HepG2 (cell line): ENCODE data around the gene RBMS2. TPM values are rescaled to one million over a fixed set of nuclear protein-coding genes. Genes with fewer than 3 reads are reported as not detected.

Experiments
- CBX5 ChIP-seq: sonication (generic); formaldehyde crosslinking; IDR thresholded peaks from 2 replicates; pipeline ENCODE4 v1.4.0; 2020; ENCODE audit warnings: missing genetic modification reagents, borderline replicate concordance
- EZH2 ChIP-seq: conservative IDR thresholded peaks from 2 replicates; pipeline ENCODE4 v1.6.1; 2012; ENCODE audit warnings: mild to moderate bottlenecking, low read depth, low read length, moderate library complexity
- MBNL3 ChIP-seq: fragments of 250-450 bp; sonication (Bioruptor Pico); conservative IDR thresholded peaks from 2 replicates; pipeline ENCODE4 v1.8.0; 2022; ENCODE audit warnings: mild to moderate bottlenecking, inconsistent platforms
- MTF2 ChIP-seq: sonication (generic); formaldehyde crosslinking; IDR thresholded peaks from 2 replicates; pipeline ENCODE4 v1.5.0; 2020; ENCODE audit warnings: missing genetic modification reagents, borderline replicate concordance
- MXD4 ChIP-seq: IDR thresholded peaks from 2 replicates; pipeline ENCODE4 v1.6.1; 2016; ENCODE audit warnings: mild to moderate bottlenecking, missing biosample characterization, missing genetic modification reagents
- NFKB2 ChIP-seq: sonication (generic); formaldehyde crosslinking; IDR thresholded peaks from 2 replicates; pipeline ENCODE4 v1.4.0; 2020; ENCODE audit warnings: missing genetic modification reagents, borderline replicate concordance
- SMARCC2 ChIP-seq: fragments of 450-650 bp; IDR thresholded peaks from 2 replicates; pipeline ENCODE4 v1.6.1; 2017; ENCODE audit warnings: antibody characterized with exemption, mild to moderate bottlenecking
- SRF ChIP-seq: IDR thresholded peaks from 2 replicates; pipeline ENCODE4 v1.6.1; 2011; ENCODE audit warnings: mild to moderate bottlenecking, low read depth, low read length, moderate library complexity
- SRSF4 ChIP-seq: fragments of 200-400 bp; formaldehyde crosslinking; IDR thresholded peaks from one replicate; pipeline ENCODE4 v1.6.1; 2018; ENCODE audit warnings: mild to moderate bottlenecking, low read depth, low read length, moderate library complexity; ENCODE audit not compliant: poor library complexity, severe bottlenecking
- TP53 ChIP-seq: sonication (generic); formaldehyde crosslinking; conservative IDR thresholded peaks from 2 replicates; pipeline ENCODE4 v1.4.0; 2020; ENCODE audit warnings: missing genetic modification reagents
- YY1 ChIP-seq: IDR thresholded peaks from 2 replicates; pipeline ENCODE4 v1.6.1; 2011; ENCODE audit warnings: low read length, low read depth, moderate library complexity, mild to moderate bottlenecking; ENCODE audit not compliant: insufficient read depth, insufficient replicate concordance
- ZNF10 ChIP-seq: sonication (generic); formaldehyde crosslinking; IDR thresholded peaks from 2 replicates; pipeline ENCODE4 v1.4.0; 2020; ENCODE audit warnings: mild to moderate bottlenecking, low read depth, missing genetic modification reagents, borderline replicate concordance
- ZNF12 ChIP-seq: sonication (generic); formaldehyde crosslinking; IDR thresholded peaks from 2 replicates; pipeline ENCODE4 v1.5.0; 2020; ENCODE audit warnings: missing genetic modification reagents
- ZNF160 ChIP-seq: sonication (generic); formaldehyde crosslinking; IDR thresholded peaks from 2 replicates; pipeline ENCODE4 v1.8.0; 2022; ENCODE audit warnings: mild to moderate bottlenecking, inconsistent platforms, missing genetic modification reagents
- ZNF282 ChIP-seq: fragments of 450-650 bp; IDR thresholded peaks from 2 replicates; pipeline ENCODE4 v1.6.1; 2018; ENCODE audit not compliant: partially characterized antibody
- ZNF446 ChIP-seq: sonication (generic); formaldehyde crosslinking; IDR thresholded peaks from 2 replicates; pipeline ENCODE4 v1.5.0; 2020; ENCODE audit warnings: mild to moderate bottlenecking, missing genetic modification reagents
- ZNF547 ChIP-seq: sonication (generic); formaldehyde crosslinking; IDR thresholded peaks from 2 replicates; pipeline ENCODE4 v1.5.1; 2020; ENCODE audit warnings: mild to moderate bottlenecking, missing genetic modification reagents
- ZNF589 ChIP-seq: sonication (generic); formaldehyde crosslinking; conservative IDR thresholded peaks from 2 replicates; pipeline ENCODE4 v1.8.0; 2022; ENCODE audit warnings: mild to moderate bottlenecking, moderate library complexity, missing genetic modification reagents
- ZNF605 ChIP-seq: sonication (generic); formaldehyde crosslinking; IDR thresholded peaks from 2 replicates; pipeline ENCODE4 v1.8.0; 2022; ENCODE audit warnings: mild to moderate bottlenecking, missing genetic modification reagents
- ZNF652 ChIP-seq: IDR thresholded peaks from 2 replicates; pipeline ENCODE4 v1.6.1; 2016; ENCODE audit warnings: low read depth, borderline replicate concordance
- ZNF670 ChIP-seq: sonication (generic); formaldehyde crosslinking; IDR thresholded peaks from 2 replicates; pipeline ENCODE4 v1.8.0; 2022; ENCODE audit warnings: mild to moderate bottlenecking, missing genetic modification reagents, borderline replicate concordance
- ZNF703 ChIP-seq: sonication (generic); formaldehyde crosslinking; IDR thresholded peaks from 2 replicates; pipeline ENCODE4 v1.5.1; 2020; ENCODE audit warnings: missing genetic modification reagents, mild to moderate bottlenecking, moderate library complexity, borderline replicate concordance
- ZNF775 ChIP-seq: sonication (generic); formaldehyde crosslinking; IDR thresholded peaks from 2 replicates; pipeline ENCODE4 v1.4.0; 2020; ENCODE audit warnings: missing genetic modification reagents, mild to moderate bottlenecking, moderate library complexity, borderline replicate concordance
- polyA plus RNA-seq, 8 experiments: library from polyadenylated mRNA; depleted of rRNA in 3 of 8; stranded (reverse) in 7 of 8; unstranded in 1 of 8; fragments of >200 nt; fragmentation: Illumina TruSeq in 4 of 8; extraction: Trizol in 4 of 8; gene quantifications; 2 replicates each; pipeline versions ENCODE4 v1.2.1 to v1.2.3, GENCODE V29; 2011 to 2016; ENCODE audit warnings: low read depth in 4 of 8, missing spikeins in 1 of 8, mixed read lengths in 1 of 8; ENCODE audit not compliant: insufficient read depth in 1 of 8
- total RNA-seq, 5 experiments: library from RNA; depleted of rRNA; stranded (reverse); fragments of >200 nt; fragmentation: Illumina TruSeq; extraction: Trizol; gene quantifications; 2 replicates each; pipeline ENCODE4 v1.2.3, GENCODE V29; 2016; ENCODE audit warnings: low read depth in 1 of 5
- TF ChIP-seq, protein P1 (sequence below): sonication (generic); formaldehyde crosslinking; conservative IDR thresholded peaks from 2 replicates; pipeline ENCODE4 v1.4.0; 2020; ENCODE audit warnings: missing genetic modification reagents
- TF ChIP-seq, protein P2 (sequence below): sonication (generic); formaldehyde crosslinking; IDR thresholded peaks from 2 replicates; pipeline ENCODE4 v1.8.1; 2022; ENCODE audit warnings: low read depth, mild to moderate bottlenecking, missing genetic modification reagents
- TF ChIP-seq, protein P3 (sequence below): sonication (generic); formaldehyde crosslinking; IDR thresholded peaks from 2 replicates; pipeline ENCODE4 v1.5.0; 2020; ENCODE audit warnings: mild to moderate bottlenecking, low read depth, missing genetic modification reagents, borderline replicate concordance

The RBMS2 gene
- total and polyA plus RNA-seq, 2 of the 13 experiments (the other 11 are each of a cell fraction or from before 2014, with no cell fraction given), result 0.53 to 7.4 TPM

DNA sequence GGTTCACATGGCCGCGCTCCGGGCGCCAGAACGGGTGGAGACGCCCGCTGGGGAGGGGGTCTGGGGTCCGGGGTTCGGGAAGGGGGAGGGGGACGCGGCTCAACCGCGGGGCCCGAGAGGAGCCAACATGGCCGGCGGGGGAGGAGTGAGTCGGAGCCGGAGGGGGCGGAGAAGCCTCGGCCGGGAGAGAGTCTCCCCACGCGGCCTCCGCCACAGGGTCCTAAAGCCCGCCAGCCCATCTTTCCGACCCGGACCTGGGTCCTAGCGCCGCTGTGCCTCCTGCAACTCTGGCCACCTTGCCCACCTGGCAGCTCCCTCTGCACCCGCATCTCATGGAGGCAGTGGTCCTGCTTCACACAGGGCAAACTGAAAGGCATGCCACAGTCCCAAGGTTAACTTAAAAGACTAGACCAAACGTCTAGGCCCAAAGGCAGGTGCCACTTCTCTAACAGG is 108.6 kb downstream of the RBMS2 start, which contains the start of gene BAZ2A (continued):
- TF ChIP-seq, protein P1, sequence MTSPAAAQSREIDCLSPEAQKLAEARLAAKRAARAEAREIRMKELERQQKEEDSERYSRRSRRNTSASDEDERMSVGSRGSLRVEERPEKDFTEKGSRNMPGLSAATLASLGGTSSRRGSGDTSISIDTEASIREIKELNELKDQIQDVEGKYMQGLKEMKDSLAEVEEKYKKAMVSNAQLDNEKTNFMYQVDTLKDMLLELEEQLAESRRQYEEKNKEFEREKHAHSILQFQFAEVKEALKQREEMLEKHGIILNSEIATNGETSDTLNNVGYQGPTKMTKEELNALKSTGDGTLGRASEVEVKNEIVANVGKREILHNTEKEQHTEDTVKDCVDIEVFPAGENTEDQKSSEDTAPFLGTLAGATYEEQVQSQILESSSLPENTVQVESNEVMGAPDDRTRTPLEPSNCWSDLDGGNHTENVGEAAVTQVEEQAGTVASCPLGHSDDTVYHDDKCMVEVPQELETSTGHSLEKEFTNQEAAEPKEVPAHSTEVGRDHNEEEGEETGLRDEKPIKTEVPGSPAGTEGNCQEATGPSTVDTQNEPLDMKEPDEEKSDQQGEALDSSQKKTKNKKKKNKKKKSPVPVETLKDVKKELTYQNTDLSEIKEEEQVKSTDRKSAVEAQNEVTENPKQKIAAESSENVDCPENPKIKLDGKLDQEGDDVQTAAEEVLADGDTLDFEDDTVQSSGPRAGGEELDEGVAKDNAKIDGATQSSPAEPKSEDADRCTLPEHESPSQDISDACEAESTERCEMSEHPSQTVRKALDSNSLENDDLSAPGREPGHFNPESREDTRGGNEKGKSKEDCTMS (CRISPR knock-in tag), result no peak
- TF ChIP-seq, protein P2, sequence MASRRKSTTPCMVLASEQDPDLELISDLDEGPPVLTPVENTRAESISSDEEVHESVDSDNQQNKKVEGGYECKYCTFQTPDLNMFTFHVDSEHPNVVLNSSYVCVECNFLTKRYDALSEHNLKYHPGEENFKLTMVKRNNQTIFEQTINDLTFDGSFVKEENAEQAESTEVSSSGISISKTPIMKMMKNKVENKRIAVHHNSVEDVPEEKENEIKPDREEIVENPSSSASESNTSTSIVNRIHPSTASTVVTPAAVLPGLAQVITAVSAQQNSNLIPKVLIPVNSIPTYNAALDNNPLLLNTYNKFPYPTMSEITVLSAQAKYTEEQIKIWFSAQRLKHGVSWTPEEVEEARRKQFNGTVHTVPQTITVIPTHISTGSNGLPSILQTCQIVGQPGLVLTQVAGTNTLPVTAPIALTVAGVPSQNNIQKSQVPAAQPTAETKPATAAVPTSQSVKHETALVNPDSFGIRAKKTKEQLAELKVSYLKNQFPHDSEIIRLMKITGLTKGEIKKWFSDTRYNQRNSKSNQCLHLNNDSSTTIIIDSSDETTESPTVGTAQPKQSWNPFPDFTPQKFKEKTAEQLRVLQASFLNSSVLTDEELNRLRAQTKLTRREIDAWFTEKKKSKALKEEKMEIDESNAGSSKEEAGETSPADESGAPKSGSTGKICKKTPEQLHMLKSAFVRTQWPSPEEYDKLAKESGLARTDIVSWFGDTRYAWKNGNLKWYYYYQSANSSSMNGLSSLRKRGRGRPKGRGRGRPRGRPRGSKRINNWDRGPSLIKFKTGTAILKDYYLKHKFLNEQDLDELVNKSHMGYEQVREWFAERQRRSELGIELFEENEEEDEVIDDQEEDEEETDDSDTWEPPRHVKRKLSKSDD (CRISPR knock-in tag), result peak; percentile 80; the same call in 1 of the 2 replicates
- TF ChIP-seq CBX5 (CRISPR knock-in tag) (peak; percentile 64; the same call in 1 of the 2 replicates), ZNF652 (CRISPR knock-in tag) (0 out of 2 replicates have a peak, but pooled peaks have one; percentile 51), ZNF775 (CRISPR knock-in tag) (no peak), SRSF4 (no peak), SMARCC2 (no peak), TP53 (no peak), MBNL3 (CRISPR knock-in tag) (no peak), ZNF12 (CRISPR knock-in tag) (peak; percentile 58; the same call in 1 of the 2 replicates), ZNF446 (no peak), ZNF547 (peak; percentile 76; the same call in 1 of the 2 replicates), MXD4 (peak; percentile 85), MTF2 (CRISPR knock-in tag) (no peak), NFKB2 (CRISPR knock-in tag) (no peak; the same call in 1 of the 2 replicates), YY1 (peak; percentile 92), SRF (0 out of 2 replicates have a peak, but pooled peaks have one; percentile 41), EZH2 (no peak), ZNF670 (0 out of 2 replicates have a peak, but pooled peaks have one; percentile 47), ZNF589 (CRISPR knock-in tag) (no peak), ZNF605 (CRISPR knock-in tag) (no peak), ZNF282 (no peak), ZNF10 (CRISPR knock-in tag) (no peak), ZNF703 (CRISPR knock-in tag) (no peak), ZNF160 (CRISPR knock-in tag) (no peak)
- TF ChIP-seq, protein P3, sequence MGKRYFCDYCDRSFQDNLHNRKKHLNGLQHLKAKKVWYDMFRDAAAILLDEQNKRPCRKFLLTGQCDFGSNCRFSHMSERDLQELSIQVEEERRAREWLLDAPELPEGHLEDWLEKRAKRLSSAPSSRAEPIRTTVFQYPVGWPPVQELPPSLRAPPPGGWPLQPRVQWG (CRISPR knock-in tag), result no peak
